Nephron (organoid): ENCODE measurements around the gene NPIPA8.
"Not testable (repeated sequence)": the region's sequence is repeated elsewhere in the genome, so short reads cannot be mapped to it uniquely, and the experiment has no call there.

Source experiments
- H3K27ac Mint-ChIP-seq, 3 experiments: 2 replicates each; pipeline ENCODE4 v1.8.0; 2020; ENCODE audit warnings: mixed read lengths in 3 of 3, mild to moderate bottlenecking in 2 of 3, moderate library complexity in 1 of 3
- H3K27me3 Mint-ChIP-seq: 2 replicates; pipeline ENCODE4 v1.8.0; 2021; ENCODE audit warnings: low read depth, mild to moderate bottlenecking, moderate library complexity, mixed read lengths
- H3K36me3 Mint-ChIP-seq: 2 replicates; pipeline ENCODE4 v1.8.0; 2020; ENCODE audit warnings: low read depth, mixed read lengths
- H3K4me1 Mint-ChIP-seq: 2 replicates; pipeline ENCODE4 v1.8.0; 2020; ENCODE audit warnings: mixed read lengths
- H3K4me3 Mint-ChIP-seq, 3 experiments: 2 replicates each; pipeline ENCODE4 v1.8.0; 2020; ENCODE audit warnings: mild to moderate bottlenecking in 3 of 3, mixed read lengths in 3 of 3, moderate library complexity in 2 of 3
- H3K9me3 Mint-ChIP-seq: 2 replicates; pipeline ENCODE4 v1.8.0; 2020; ENCODE audit warnings: mixed read lengths

NPIPA8 gene

GRCh38 chr16:18336636-18337035 is at the start of gene NPIPA8:
Gene NPIPA8, minus strand, starts transcription at chr16:18336736. Its CDS starts 4,074 bp downstream, at chr16:18332662.
- not testable (repeated sequence) for H3K9me3 Mint-ChIP-seq, H3K27ac Mint-ChIP-seq, H3K36me3 Mint-ChIP-seq, H3K4me3 Mint-ChIP-seq, H3K27me3 Mint-ChIP-seq, H3K4me1 Mint-ChIP-seq

DNA sequence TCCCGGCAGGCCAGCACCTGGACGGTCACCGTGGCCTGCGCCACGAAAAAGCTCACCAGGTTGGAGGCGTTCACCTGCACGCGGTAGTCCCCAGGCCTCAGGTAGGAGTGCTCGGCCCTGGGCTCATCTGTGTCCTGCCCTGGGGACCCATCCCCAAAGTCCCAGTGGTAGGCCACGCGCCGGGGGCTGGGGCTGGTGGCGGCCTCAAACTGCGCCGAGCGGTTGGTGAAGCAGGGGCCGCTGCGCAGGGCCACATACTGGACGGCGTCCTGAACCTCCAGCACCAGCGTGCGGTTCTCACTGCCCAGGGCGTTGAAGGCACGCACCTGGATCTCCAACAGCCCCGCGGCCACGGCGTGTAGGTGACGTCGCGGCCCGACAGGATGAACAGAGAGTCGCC is 48.7 kb upstream of the NPIPA8 start:
- H3K4me3 Mint-ChIP-seq, H3K36me3 Mint-ChIP-seq: not testable (repeated sequence)

GRCh38 chr16:18384869-18385268 is 48.3 kb upstream of the NPIPA8 start:
- H3K4me3 Mint-ChIP-seq, H3K9me3 Mint-ChIP-seq, H3K4me1 Mint-ChIP-seq, H3K27me3 Mint-ChIP-seq, H3K27ac Mint-ChIP-seq, H3K36me3 Mint-ChIP-seq: not testable (repeated sequence)

More for the DNA sequence above, 48.7 kb upstream of the NPIPA8 start:
- H3K4me1 Mint-ChIP-seq, H3K9me3 Mint-ChIP-seq, H3K27ac Mint-ChIP-seq, H3K27me3 Mint-ChIP-seq: not testable (repeated sequence)

DNA sequence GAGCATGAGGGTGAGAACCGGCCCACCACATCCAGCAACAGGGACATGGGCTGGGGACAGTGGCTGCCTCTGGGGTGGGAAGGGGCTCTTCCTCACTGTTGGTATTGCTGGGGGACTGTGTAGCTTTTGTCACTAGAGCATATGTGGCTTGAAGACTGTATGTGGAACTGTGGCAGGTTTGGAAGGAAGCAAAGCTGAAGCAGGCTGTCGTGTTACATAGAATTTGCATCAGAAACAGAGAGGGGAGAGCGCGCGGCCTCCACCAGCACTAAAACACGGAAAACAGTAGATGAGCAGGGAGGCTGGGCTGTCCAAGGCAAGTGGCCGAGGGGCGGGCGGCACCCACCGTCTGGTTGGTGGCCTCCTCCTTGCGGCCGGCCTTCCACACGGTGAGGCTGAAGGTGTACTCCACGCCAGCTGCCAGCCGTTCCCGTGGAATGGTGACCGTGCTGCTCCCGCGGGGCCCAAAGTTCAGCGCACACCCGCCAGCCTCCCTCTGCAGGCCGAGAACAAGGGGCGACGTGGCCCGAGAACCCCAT is 47.6 kb upstream of the NPIPA8 start:
- not testable (repeated sequence) for H3K27me3 Mint-ChIP-seq, H3K9me3 Mint-ChIP-seq, H3K4me3 Mint-ChIP-seq, H3K4me1 Mint-ChIP-seq, H3K36me3 Mint-ChIP-seq, H3K27ac Mint-ChIP-seq

DNA sequence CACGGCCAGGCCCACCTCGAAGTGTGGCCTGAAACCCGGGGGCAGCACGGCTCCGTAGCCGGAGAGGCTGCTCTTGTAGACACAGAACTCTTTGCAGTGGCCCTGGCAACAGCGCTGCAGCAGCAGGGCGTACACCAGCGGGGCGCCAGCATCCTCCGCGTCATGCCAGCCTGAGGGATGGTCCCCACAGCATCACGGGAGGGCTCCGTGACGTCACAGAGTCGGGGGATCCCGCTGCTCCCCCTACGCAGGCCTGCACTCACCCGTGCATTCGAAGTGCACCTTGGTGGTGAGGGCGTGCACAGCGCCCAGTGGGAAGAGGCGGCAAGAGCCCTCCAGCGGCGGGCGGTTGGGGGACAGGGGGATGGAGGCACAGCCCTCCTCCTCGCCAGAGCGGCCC is 46.2 kb upstream of the NPIPA8 start:
- H3K27me3 Mint-ChIP-seq, H3K4me1 Mint-ChIP-seq, H3K4me3 Mint-ChIP-seq, H3K36me3 Mint-ChIP-seq, H3K27ac Mint-ChIP-seq, H3K9me3 Mint-ChIP-seq: not testable (repeated sequence)

- not testable (repeated sequence) for H3K4me3 Mint-ChIP-seq, H3K4me1 Mint-ChIP-seq, H3K36me3 Mint-ChIP-seq, H3K27me3 Mint-ChIP-seq, H3K9me3 Mint-ChIP-seq, H3K27ac Mint-ChIP-seq
These were observed 11.2 kb upstream of the NPIPA8 start for GRCh38 chr16:18347742-18348141.

GRCh38 chr16:18346993-18347392 is 10.5 kb upstream of the NPIPA8 start:
- not testable (repeated sequence) for H3K36me3 Mint-ChIP-seq, H3K27ac Mint-ChIP-seq, H3K27me3 Mint-ChIP-seq, H3K9me3 Mint-ChIP-seq, H3K4me1 Mint-ChIP-seq, H3K4me3 Mint-ChIP-seq

DNA sequence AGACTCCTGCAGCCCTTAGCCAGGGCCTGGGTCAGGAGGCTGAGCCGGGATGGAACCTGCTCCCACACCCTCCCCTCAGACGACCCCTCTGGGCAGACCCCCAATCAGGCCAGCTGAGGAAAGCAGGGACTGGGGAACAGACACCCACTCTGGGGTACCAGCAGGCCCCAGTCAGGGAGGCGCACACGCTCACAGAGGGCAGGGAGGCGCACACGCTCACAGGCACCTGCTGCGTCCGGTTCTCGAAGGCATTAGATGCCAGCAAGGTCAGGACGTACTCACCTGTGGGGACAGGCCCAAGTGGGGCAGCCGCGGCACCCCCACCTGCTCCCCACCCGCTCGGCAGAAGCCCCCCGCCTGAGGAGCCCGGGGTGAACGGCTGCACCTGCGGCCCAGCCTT is 8.1 kb upstream of the NPIPA8 start:
- H3K27ac Mint-ChIP-seq, H3K4me1 Mint-ChIP-seq, H3K4me3 Mint-ChIP-seq, H3K27me3 Mint-ChIP-seq, H3K36me3 Mint-ChIP-seq, H3K9me3 Mint-ChIP-seq: not testable (repeated sequence)

DNA sequence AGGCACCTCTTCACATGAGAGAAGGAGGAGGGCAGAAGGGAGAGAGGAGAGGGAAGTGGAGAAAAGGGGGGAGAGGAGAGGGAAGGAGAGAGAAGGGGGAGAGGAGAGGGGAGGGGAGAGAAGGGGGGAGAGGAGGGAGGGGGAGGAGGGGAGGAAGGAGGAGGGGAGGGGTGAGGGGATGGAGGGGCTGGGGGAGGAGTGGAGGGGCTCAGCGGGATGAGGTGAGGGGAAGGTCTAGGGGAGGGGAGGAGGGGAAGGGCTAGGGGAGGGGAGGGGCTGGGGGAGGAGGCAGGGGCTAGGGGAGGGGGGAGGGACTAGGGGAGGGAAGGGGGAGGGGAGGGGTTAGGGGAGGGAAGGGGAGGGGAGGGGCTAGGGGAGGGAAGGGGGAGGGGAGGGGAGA is 5.5 kb upstream of the NPIPA8 start:
- not testable (repeated sequence) for H3K27ac Mint-ChIP-seq, H3K4me3 Mint-ChIP-seq, H3K9me3 Mint-ChIP-seq, H3K4me1 Mint-ChIP-seq, H3K27me3 Mint-ChIP-seq, H3K36me3 Mint-ChIP-seq

DNA sequence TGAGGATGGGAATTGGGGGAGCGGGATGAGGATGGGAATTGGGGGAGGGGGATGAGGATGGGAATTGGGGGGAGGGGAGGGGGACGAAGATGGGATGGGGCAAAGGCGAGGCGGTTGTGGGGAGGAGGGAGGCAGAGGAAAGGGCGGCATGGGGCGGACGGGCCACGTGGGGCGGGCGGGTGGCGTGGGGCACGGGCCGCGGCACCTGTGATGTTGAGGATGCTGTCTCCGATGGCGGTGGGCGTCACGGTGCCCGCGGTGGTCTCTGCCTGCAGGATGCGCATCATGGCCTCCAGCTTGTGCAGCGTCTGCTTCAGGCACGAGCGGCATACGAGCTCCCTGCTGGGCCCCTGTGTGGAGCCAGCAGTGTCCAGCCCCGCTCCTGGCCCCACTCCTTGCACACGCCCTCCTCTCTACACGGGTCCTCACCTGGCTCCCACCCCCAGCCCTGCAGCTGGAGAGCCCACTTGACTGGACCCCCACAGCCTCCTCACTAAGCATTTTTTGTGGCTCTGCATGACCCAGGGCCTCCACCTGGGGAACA is 5.0 kb upstream of the NPIPA8 start:
- not testable (repeated sequence) for H3K27ac Mint-ChIP-seq, H3K4me1 Mint-ChIP-seq, H3K36me3 Mint-ChIP-seq, H3K4me3 Mint-ChIP-seq, H3K9me3 Mint-ChIP-seq, H3K27me3 Mint-ChIP-seq

DNA sequence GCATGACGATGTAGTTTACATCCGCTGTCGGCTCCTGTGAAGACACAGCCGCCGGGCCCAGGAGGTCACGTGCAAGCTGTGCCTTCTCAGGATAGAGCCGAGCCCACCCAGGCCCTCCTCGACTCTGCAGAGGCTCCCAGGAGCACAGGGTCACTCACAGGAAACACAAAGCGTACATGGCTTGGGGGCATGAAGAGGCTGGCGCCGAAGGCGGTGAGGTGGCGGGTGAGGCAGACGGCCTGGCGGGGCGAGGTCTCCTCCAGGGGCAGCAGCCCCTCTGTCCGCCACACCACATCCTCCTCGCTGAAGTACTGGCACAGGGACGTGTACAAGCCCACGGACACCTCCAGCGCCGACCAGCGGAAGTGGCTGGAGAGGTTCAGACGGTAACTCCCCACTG is 2.7 kb upstream of the NPIPA8 start:
- not testable (repeated sequence) for H3K27ac Mint-ChIP-seq, H3K27me3 Mint-ChIP-seq, H3K36me3 Mint-ChIP-seq, H3K4me1 Mint-ChIP-seq, H3K4me3 Mint-ChIP-seq, H3K9me3 Mint-ChIP-seq

DNA sequence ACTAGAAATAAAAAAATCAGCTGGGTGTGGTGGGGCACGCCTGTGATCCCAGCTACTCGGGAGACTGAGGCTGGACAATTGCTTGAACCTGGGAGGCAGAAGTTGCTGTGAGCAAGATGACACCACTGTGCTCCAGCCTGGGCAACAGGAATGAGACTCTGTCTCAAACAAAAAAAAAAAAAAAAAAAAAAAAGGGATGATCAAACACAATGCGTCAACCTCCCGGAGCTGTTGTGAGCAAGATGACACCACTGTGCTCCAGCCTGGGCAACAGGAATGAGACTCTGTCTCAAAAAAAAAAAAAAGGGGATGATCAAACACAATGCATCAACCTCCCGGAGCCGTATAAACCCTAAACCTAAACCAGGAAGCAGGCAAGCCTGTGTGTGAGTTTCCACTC is 24.7 kb downstream of the NPIPA8 start:
- H3K27me3 Mint-ChIP-seq, H3K27ac Mint-ChIP-seq: not testable (repeated sequence)

DNA sequence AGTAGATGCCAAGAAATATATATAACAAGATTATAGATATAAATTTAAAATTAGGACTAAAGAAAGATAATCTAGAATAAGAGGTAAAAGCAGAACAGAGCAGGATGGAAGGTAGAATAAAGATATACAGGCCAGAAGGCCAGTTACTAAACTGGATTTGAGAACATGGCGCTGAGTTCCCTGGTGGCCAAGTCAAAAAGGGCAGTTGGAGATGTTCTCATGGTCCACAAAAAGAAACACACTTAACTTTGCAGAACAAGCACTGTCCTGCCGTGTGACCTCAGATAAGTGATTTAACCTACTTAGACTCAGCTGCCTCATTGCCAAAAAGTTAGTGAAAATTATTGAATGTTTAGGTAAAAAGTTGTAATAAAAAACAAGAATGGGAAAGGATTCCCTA is 27.4 kb downstream of the NPIPA8 start:
- H3K27me3 Mint-ChIP-seq, H3K9me3 Mint-ChIP-seq, H3K36me3 Mint-ChIP-seq, H3K4me3 Mint-ChIP-seq, H3K27ac Mint-ChIP-seq, H3K4me1 Mint-ChIP-seq: not testable (repeated sequence)

More for the DNA sequence above, 24.7 kb downstream of the NPIPA8 start:
- H3K9me3 Mint-ChIP-seq, H3K36me3 Mint-ChIP-seq, H3K4me1 Mint-ChIP-seq, H3K4me3 Mint-ChIP-seq: not testable (repeated sequence)

DNA sequence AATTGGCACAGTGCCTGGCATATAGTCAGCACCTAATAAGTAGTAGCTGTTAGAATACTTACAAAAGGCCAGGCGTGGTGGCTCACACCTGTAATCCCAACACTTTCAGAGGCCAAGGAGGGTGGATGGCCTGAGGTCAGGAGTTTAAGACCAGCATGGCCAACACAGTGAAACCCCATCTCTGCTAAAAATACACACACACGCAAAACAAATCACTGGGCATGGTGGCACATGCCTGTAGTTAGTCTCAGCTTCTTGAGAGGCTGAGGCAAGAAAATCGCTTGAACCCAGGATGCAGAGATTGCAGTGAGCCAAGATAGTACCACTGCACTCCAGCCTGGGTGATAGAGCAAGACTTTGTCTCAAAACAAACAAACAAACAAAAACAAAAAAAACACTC is 29.3 kb downstream of the NPIPA8 start:
- not testable (repeated sequence) for H3K4me3 Mint-ChIP-seq, H3K36me3 Mint-ChIP-seq, H3K27ac Mint-ChIP-seq, H3K9me3 Mint-ChIP-seq, H3K27me3 Mint-ChIP-seq, H3K4me1 Mint-ChIP-seq

DNA sequence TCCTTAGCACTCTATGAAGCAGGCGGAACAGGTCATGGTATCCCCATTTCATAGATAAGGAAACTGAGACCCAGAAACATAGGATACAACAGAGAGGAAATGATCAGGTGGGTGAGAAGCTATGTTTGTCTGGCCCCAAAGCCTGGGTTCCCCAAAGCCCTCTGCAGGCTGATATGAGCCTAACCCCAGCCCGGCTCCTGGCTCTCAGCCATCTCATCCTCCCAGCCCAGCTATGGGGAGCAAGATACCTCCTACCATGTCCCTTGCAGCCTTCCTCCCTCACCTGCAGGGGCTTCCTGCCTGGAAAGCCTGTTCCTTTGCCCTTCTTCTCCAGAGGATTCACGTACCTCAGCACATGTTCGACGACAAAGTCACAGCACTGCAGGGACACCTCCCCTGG is 30.5 kb downstream of the NPIPA8 start:
- H3K4me1 Mint-ChIP-seq, H3K4me3 Mint-ChIP-seq, H3K27me3 Mint-ChIP-seq, H3K9me3 Mint-ChIP-seq, H3K27ac Mint-ChIP-seq, H3K36me3 Mint-ChIP-seq: not testable (repeated sequence)

DNA sequence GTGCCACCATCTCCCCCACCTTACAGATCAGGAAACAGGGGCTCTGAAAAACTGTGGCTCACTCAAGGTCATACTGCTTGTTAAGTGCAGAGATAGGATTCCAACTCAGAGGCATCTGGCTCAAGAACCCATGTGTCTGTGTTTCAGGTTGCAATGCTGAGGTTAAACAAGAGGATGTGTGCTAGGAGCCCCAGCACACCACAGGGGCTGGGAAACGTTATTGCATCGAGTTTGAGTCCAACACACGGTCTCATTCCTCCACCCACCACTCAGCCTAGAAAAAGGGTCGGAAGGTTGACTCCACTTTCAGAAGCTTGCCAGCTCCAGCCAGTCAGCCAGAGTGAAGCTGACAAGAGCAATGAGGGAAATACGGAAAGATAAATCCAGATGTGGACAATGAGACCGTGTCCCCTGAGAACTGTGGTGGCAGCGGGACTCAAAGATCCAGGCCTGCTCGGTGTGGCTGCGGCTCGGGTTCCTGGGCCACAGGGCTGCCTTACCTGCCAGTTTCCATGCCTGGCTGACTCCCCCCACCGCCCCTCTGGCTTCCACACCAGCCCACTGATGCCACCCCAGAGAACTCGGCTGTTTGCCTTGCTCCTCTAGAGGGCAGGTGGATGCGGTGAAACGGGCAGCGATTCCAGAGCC is 33.4 kb downstream of the NPIPA8 start:
- H3K4me1 Mint-ChIP-seq, H3K9me3 Mint-ChIP-seq, H3K27me3 Mint-ChIP-seq, H3K27ac Mint-ChIP-seq, H3K36me3 Mint-ChIP-seq, H3K4me3 Mint-ChIP-seq: not testable (repeated sequence)
